ENCODE results near the gene ST6GAL1. TPM values are rescaled to one million over a fixed set of nuclear protein-coding genes. Genes with fewer than 3 reads are reported as not detected.

The ST6GAL1 gene
- total and polyA plus RNA-seq, 4 donors, result 28.9 to 44.6 (median 34.6) TPM

DNA sequence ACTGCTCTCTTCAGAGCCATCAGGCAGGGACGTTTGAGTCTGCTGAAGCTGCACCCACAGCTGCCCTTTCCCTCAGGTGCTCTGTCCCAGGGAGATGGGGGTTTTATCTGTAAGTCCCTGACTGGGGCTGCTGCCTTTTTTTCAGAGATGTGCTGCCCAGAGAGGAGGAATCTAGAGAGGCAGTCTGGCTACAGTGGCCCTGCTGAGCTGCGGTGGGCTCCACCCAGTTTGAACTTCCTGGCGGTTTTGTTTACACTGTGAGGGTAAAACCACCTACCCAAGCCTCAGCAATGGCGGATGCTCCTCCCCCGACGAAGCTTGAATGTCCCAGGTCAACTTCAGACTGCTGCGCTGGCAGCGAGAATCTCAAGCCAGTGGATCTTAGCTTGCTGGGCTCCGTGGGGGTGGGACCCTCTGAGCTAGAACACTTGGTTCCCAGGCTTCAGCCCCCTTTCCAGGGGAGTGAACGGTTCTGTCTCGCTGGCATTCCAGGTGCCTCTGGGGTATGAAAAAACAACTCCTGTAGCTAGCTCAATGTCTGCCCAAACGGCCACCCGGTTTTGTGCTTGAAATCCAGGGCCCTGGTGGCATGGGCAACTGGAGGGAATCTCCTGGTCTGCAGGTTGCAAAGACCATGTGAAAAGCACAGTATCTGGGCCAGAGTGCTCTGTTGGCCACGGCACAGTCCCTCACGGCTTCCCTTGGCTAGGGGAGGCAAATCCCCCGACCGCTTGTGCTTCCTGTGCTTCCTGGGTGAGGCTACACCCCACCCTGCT lies 21.1 kb upstream of the ST6GAL1 start:
- H3K27ac ChIP-seq (ENCODE audit: low read depth, low read length), result no peak overlapping the region
- no peaks in the 10 kb centered on the region for H3K9me3 ChIP-seq (ENCODE audit: control insufficient read depth, insufficient read depth, low read length)
- H3K36me3 ChIP-seq (ENCODE audit: control insufficient read depth, insufficient read depth, low read length), result no peaks in the 10 kb centered on the region
- no peaks in the 10 kb centered on the region for H3K27me3 ChIP-seq (ENCODE audit: control insufficient read depth, insufficient read depth, low read length)
- H3K4me1 ChIP-seq (ENCODE audit: control insufficient read depth, insufficient read depth, low read length), result no peaks in the 10 kb centered on the region
- no peak overlapping the region for H3K4me3 ChIP-seq (ENCODE audit: low read depth, low read length)
- no peak for DNase-seq (ENCODE audit: low read depth in 4 of 6, low spot score in 6 of 6)
- 77% methylated on average over 14 of the region's 17 CpGs for WGBS (ENCODE audit: insufficient coverage)

DNA sequence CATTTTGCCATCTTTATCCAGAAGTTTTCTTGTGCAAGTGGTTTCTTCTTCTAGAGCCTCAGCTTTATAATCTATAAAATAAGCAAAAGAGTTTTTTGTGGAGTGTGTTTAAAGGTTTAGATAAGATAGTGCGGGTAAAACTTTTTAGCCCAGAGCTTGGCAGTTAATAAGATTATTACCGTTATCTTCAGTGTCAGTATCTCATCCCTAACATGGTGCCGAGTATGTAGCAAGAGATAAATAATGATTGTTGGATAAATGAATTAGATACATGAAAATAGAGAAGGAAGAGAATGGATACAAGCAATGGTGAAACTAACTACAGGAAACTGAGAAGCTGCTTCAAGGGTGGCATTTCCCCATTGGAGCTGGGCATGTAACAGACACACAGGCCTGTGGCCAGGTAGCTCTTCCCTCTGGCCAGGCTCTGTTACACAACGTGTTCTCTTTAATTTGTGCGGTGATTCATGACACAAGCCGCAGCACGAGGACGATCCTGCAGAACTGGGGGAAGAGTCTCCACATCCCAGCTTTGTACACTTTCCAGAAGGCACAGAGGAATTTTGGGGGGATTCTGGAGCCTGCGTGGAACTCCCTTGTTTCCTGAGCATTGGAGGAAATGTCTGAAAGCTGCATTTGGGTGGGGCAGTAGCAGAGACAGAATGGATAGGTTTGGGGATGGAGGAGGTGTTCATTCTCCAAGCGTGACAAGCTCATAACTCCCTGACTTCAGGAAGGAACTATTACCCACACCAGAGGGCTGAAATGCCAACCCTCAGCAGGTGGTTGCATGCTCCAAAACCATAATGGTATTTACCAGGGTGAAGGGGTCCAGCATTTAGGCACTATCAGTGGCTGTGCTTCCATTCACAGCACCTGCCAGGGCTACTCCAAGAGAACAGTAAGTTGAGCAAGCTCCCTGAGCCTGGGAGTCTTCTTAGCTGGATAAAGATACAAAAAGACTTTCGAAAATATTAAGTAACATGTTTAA lies 14.2 kb upstream of the ST6GAL1 start:
- Histone ChIP-seq H3K27me3 (ENCODE audit: control insufficient read depth, insufficient read depth, low read length) (no peaks in the 10 kb centered on the region), H3K27ac (ENCODE audit: low read depth, low read length) (no peak overlapping the region), H3K9me3 (ENCODE audit: control insufficient read depth, insufficient read depth, low read length) (no peaks in the 10 kb centered on the region), H3K4me1 (ENCODE audit: control insufficient read depth, insufficient read depth, low read length) (no peaks in the 10 kb centered on the region), H3K36me3 (ENCODE audit: control insufficient read depth, insufficient read depth, low read length) (no peaks in the 10 kb centered on the region), H3K4me3 (ENCODE audit: low read depth, low read length) (no peak overlapping the region)
- 59% methylated on average over 6 of the region's 11 CpGs for WGBS (ENCODE audit: insufficient coverage)
- DNase-seq (ENCODE audit: low read depth in 4 of 6, low spot score in 6 of 6), result no peak

DNA sequence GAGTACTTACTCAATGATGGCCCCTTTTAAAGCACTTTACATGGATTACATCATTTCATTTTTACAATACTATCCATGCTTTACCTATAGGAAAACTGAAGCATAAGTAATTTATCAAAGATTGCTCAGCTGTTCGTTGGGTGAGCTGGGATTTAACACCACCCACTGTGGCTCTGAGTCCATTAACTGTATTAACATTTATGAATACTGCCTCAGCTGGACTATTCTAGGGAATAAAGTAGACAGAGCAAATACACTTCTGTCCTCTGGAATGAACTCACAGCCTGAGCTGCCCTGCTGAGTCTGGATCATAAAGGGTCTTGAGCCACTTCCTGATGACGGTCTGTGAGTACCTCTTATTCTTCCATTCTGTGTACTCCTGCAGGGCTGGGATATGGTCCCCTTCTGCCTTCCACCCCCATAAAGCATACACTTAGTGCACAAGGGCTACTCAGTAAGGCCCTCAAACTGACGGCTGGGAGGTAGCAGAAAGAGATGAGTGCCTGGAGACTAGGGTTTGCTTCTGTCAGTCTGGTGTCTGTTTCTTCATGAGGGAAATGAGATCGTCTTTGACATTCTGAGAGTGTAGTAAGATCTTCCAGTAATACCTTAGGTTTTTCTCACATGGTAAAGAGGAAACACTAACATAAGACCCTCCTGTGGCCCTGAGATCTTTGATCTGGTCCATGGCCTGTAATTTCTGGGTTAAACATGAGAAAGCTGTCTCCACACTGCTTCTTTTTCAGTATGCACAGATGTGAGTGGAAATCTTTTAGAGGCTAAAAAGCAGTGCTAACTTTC lies 12.6 kb upstream of the ST6GAL1 start:
- Histone ChIP-seq H3K27ac (ENCODE audit: low read depth, low read length) (no peak overlapping the region), H3K36me3 (ENCODE audit: control insufficient read depth, insufficient read depth, low read length) (no peaks in the 10 kb centered on the region), H3K4me3 (ENCODE audit: low read depth, low read length) (no peak overlapping the region), H3K4me1 (ENCODE audit: control insufficient read depth, insufficient read depth, low read length) (no peaks in the 10 kb centered on the region), H3K27me3 (ENCODE audit: control insufficient read depth, insufficient read depth, low read length) (no peaks in the 10 kb centered on the region), H3K9me3 (ENCODE audit: control insufficient read depth, insufficient read depth, low read length) (no peaks in the 10 kb centered on the region)
- peak in 1 of 6 donors; percentile 34 for DNase-seq (ENCODE audit: low read depth in 4 of 6, low spot score in 6 of 6)
- WGBS (ENCODE audit: insufficient coverage), result 29% methylated on average over 1 of the region's 4 CpGs

DNA sequence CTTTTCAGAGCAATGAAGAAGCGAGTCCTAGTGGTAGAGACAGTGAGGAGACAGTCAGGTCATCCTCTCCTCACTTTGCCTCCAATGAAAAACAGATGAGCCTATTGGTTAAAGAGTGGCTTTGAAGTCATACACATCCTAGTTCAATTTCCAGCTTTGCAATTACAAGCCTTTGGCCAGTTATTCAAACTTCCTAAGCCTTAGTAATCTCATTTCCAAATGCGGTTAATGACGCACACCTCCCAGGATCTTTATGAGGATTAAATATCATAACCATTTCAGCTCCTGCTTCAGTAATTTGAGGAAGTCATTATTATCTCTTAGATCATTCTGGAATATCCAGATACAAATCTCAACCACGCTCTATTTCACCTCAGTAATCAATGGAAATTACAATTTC lies 10.0 kb upstream of the ST6GAL1 start:
- DNase-seq (ENCODE audit: low read depth in 4 of 6, low spot score in 6 of 6), result peak in 1 of 6 donors; percentile 21
- Histone ChIP-seq H3K27ac (ENCODE audit: low read depth, low read length) (no peak overlapping the region), H3K4me1 (ENCODE audit: control insufficient read depth, insufficient read depth, low read length) (no peaks in the 10 kb centered on the region), H3K27me3 (ENCODE audit: control insufficient read depth, insufficient read depth, low read length) (no peaks in the 10 kb centered on the region), H3K4me3 (ENCODE audit: low read depth, low read length) (no peak overlapping the region), H3K36me3 (ENCODE audit: control insufficient read depth, insufficient read depth, low read length) (no peaks in the 10 kb centered on the region), H3K9me3 (ENCODE audit: control insufficient read depth, insufficient read depth, low read length) (no peaks in the 10 kb centered on the region)
- 83% methylated on average over 1 of the region's 4 CpGs for WGBS (ENCODE audit: insufficient coverage)

DNA sequence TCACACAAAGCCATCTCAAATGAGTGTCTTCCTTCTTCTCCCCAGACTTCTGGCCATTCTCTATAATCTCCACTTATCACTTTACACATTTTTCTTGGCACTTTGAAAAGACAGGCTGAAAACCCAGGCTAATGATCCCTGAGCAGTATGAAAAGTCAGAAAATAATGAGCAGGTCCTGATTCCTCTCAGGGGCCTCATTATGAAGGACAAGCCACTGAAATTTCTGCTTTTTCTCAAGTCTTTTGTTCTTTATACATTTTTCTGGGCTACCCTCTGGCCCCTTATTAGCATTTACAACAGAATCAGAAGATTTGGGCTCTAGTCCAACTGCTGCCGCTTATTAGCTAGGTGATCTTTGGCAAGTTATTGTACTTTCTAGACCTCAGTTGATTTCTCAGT lies 9.5 kb upstream of the ST6GAL1 start:
- H3K4me3 ChIP-seq (ENCODE audit: low read depth, low read length), result no peak overlapping the region
- no CpG with 5 or more reads among the region's 1 CpG for WGBS (ENCODE audit: insufficient coverage)
- H3K27me3 ChIP-seq (ENCODE audit: control insufficient read depth, insufficient read depth, low read length), result no peaks in the 10 kb centered on the region
- no peak overlapping the region for H3K27ac ChIP-seq (ENCODE audit: low read depth, low read length)
- no peak for DNase-seq (ENCODE audit: low read depth in 4 of 6, low spot score in 6 of 6)
- H3K36me3 ChIP-seq (ENCODE audit: control insufficient read depth, insufficient read depth, low read length), result no peaks in the 10 kb centered on the region
- no peaks in the 10 kb centered on the region for H3K4me1 ChIP-seq (ENCODE audit: control insufficient read depth, insufficient read depth, low read length)
- no peaks in the 10 kb centered on the region for H3K9me3 ChIP-seq (ENCODE audit: control insufficient read depth, insufficient read depth, low read length)

DNA sequence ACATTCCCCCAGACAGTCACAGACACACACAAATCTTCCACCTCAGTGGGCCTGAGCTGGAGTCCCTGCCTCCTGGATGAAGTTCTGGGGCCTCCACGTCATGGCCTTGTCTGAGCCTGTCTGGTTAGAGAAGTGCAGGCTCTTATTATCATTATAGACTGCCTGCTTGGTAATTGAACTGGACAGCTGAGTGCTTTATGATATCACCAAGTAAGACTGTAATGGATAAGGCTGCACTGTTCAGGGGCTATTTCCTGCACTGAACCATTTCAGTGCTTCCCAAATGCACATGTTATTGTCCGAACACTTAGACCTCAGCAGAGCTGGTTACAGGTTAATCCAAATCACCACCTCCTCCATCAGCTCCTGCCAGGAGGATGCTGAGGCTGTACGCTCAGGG lies 8.7 kb upstream of the ST6GAL1 start:
- Histone ChIP-seq H3K36me3 (ENCODE audit: control insufficient read depth, insufficient read depth, low read length) (no peaks in the 10 kb centered on the region), H3K4me1 (ENCODE audit: control insufficient read depth, insufficient read depth, low read length) (no peaks in the 10 kb centered on the region), H3K27ac (ENCODE audit: low read depth, low read length) (no peak overlapping the region), H3K9me3 (ENCODE audit: control insufficient read depth, insufficient read depth, low read length) (no peaks in the 10 kb centered on the region), H3K27me3 (ENCODE audit: control insufficient read depth, insufficient read depth, low read length) (no peaks in the 10 kb centered on the region), H3K4me3 (ENCODE audit: low read depth, low read length) (no peak overlapping the region)
- WGBS (ENCODE audit: insufficient coverage), result 57% methylated on average over 2 of the region's 3 CpGs
- peak in 1 of 6 donors; percentile 43 for DNase-seq (ENCODE audit: low read depth in 4 of 6, low spot score in 6 of 6)

DNA sequence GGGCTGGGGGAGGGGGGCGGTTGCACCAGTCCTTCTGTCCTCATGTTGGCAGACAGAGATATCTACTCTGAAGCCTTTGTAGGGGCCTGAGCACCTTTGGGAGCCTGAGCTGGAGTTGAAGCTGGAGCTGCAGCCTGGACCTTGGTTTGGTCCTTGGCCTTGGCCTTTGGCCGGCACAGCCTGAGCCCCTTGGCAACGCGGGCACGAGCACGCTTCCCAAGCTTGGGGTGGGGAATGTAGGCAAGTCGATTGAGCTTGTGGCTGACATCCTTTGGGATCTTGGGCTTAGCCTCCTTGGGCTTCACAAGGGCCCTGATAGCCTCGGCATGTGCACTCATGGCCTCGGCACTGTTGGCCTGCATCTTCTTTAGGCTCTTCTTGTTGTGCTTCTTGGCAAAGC lies 8.1 kb upstream of the ST6GAL1 start:
- Histone ChIP-seq H3K4me3 (ENCODE audit: low read depth, low read length) (no peak overlapping the region), H3K27me3 (ENCODE audit: control insufficient read depth, insufficient read depth, low read length) (no peaks in the 10 kb centered on the region), H3K36me3 (ENCODE audit: control insufficient read depth, insufficient read depth, low read length) (no peaks in the 10 kb centered on the region), H3K4me1 (ENCODE audit: control insufficient read depth, insufficient read depth, low read length) (no peaks in the 10 kb centered on the region), H3K9me3 (ENCODE audit: control insufficient read depth, insufficient read depth, low read length) (no peaks in the 10 kb centered on the region), H3K27ac (ENCODE audit: low read depth, low read length) (no peak overlapping the region)
- DNase-seq (ENCODE audit: low read depth in 4 of 6, low spot score in 6 of 6), result no peak
- WGBS (ENCODE audit: insufficient coverage), result 93% methylated on average over 9 of the region's 9 CpGs

DNA sequence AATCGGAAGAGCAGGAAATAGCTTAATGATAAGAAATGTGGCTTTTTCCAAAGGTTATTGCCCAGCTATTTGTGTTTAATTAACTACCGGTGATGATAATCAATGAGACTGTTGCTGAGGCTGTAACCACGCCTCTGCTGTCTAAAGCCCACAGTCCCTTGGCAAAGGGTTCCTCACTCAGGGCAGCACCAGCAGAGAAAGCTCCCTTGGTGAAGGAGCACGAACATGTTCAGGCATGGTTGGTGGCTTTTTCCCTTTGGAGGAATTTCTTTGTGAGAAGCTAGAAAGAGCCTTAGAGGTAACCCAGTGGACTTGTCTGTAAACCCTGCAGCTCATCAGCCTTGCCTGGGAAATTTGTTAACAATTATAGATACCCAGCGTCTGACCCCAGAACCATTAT lies 7.5 kb upstream of the ST6GAL1 start:
- no peak overlapping the region for H3K27ac ChIP-seq (ENCODE audit: low read depth, low read length)
- H3K9me3 ChIP-seq (ENCODE audit: control insufficient read depth, insufficient read depth, low read length), result no peaks in the 10 kb centered on the region
- DNase-seq (ENCODE audit: low read depth in 4 of 6, low spot score in 6 of 6), result no peak
- H3K27me3 ChIP-seq (ENCODE audit: control insufficient read depth, insufficient read depth, low read length), result no peaks in the 10 kb centered on the region
- H3K4me1 ChIP-seq (ENCODE audit: control insufficient read depth, insufficient read depth, low read length), result no peaks in the 10 kb centered on the region
- H3K36me3 ChIP-seq (ENCODE audit: control insufficient read depth, insufficient read depth, low read length), result no peaks in the 10 kb centered on the region
- 89% methylated on average over 4 of the region's 5 CpGs for WGBS (ENCODE audit: insufficient coverage)
- H3K4me3 ChIP-seq (ENCODE audit: low read depth, low read length), result no peak overlapping the region

DNA sequence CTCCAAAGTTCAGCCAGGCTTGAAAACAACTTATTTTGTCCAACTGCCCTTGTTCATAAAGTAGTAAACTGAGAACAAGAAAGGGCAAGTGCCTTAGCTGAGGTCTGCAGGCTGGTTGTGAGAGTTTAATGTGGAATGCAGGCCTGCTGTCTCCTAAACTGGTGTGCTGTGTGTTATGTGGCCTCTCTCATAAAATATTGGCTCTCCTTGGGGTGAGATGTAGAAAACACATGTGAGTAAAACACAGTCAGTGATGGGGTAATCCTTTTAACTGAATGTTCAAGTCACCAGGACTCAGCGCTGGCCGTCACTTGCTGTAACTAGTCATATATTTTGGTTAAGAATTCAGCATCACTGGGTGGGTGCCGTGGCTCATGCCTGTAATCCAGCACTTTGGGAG lies 7.1 kb upstream of the ST6GAL1 start:
- DNase-seq (ENCODE audit: low read depth in 4 of 6, low spot score in 6 of 6), result no peak
- no peaks in the 10 kb centered on the region for H3K9me3 ChIP-seq (ENCODE audit: control insufficient read depth, insufficient read depth, low read length)
- H3K27me3 ChIP-seq (ENCODE audit: control insufficient read depth, insufficient read depth, low read length), result no peaks in the 10 kb centered on the region
- no peaks in the 10 kb centered on the region for H3K36me3 ChIP-seq (ENCODE audit: control insufficient read depth, insufficient read depth, low read length)
- H3K4me3 ChIP-seq (ENCODE audit: low read depth, low read length), result no peak overlapping the region
- WGBS (ENCODE audit: insufficient coverage), result 91% methylated on average over 3 of the region's 3 CpGs
- no peak overlapping the region for H3K27ac ChIP-seq (ENCODE audit: low read depth, low read length)
- no peaks in the 10 kb centered on the region for H3K4me1 ChIP-seq (ENCODE audit: control insufficient read depth, insufficient read depth, low read length)

All from spinal cord (tissue), 10 donors.